GM12875 (cell line): ENCODE data around the gene PPM1J.

Experiments
- H3K4me3 ChIP-seq: one replicate; pipeline ENCODE4 v1.5.1; 2011; ENCODE audit warnings: low read depth, low read length, control low read depth
- TF ChIP-seq, protein P1 (sequence below): IDR thresholded peaks from 2 replicates; pipeline ENCODE4 v1.5.1; 2011; ENCODE audit warnings: low read depth, mild to moderate bottlenecking, control low read depth, inconsistent platforms, low read length, moderate library complexity, borderline replicate concordance; ENCODE audit not compliant: insufficient read depth

Gene PPM1J

DNA sequence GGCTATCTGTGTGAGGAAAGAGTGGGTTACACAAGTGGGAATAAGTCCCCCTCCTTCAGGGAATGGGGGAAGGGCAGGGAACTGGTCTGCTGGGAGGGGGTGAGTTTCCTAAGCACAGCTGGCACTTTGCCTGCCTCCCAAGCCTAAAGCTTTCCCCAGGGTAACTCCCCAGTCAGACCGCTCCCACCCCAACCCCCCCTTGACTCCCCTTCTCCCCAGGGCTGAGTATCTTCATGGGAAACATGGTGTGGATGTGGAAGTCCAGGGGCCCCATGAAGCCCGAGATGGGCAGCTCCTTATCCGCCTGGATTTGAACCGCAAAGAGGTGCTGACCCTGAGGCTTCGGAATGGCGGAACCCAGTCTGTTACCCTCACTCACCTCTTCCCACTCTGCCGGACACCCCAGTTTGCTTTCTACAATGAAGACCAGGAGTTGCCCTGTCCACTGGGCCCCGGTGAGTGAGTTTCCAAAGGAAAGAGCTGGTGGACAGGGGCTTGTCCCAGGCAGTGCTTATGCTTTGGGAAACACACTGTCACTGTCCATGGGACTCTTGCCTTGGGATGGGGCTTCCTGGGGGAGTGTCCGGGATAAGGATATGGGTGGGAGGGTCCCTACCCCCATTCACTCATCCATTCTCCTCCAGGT, 25.8 kb downstream of the PPM1J start:
- no peak overlapping the region for H3K4me3 ChIP-seq
- TF ChIP-seq, protein P1, sequence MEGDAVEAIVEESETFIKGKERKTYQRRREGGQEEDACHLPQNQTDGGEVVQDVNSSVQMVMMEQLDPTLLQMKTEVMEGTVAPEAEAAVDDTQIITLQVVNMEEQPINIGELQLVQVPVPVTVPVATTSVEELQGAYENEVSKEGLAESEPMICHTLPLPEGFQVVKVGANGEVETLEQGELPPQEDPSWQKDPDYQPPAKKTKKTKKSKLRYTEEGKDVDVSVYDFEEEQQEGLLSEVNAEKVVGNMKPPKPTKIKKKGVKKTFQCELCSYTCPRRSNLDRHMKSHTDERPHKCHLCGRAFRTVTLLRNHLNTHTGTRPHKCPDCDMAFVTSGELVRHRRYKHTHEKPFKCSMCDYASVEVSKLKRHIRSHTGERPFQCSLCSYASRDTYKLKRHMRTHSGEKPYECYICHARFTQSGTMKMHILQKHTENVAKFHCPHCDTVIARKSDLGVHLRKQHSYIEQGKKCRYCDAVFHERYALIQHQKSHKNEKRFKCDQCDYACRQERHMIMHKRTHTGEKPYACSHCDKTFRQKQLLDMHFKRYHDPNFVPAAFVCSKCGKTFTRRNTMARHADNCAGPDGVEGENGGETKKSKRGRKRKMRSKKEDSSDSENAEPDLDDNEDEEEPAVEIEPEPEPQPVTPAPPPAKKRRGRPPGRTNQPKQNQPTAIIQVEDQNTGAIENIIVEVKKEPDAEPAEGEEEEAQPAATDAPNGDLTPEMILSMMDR, result no peak

DNA sequence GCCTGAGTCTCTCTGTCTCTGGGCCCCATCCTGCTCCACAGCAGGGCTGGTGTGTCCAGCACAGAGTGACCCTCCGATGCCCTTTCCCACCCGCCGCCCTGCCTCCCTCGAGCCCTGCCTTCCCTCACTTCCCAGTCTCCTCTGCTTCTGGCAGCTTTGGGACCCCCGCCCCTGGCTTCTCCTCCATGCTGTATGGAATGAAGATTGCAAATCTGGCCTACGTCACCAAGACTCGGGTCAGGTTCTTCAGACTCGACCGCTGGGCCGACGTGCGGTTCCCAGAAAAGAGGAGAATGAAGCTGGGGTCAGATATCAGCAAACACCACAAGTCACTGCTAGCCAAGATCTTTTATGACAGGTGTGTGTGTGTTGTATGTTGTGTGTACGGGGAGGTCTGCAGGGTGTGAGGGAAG, 26.3 kb downstream of the PPM1J start:
- TF ChIP-seq, protein P1, result no peak
- H3K4me3 ChIP-seq, result no peak overlapping the region

DNA sequence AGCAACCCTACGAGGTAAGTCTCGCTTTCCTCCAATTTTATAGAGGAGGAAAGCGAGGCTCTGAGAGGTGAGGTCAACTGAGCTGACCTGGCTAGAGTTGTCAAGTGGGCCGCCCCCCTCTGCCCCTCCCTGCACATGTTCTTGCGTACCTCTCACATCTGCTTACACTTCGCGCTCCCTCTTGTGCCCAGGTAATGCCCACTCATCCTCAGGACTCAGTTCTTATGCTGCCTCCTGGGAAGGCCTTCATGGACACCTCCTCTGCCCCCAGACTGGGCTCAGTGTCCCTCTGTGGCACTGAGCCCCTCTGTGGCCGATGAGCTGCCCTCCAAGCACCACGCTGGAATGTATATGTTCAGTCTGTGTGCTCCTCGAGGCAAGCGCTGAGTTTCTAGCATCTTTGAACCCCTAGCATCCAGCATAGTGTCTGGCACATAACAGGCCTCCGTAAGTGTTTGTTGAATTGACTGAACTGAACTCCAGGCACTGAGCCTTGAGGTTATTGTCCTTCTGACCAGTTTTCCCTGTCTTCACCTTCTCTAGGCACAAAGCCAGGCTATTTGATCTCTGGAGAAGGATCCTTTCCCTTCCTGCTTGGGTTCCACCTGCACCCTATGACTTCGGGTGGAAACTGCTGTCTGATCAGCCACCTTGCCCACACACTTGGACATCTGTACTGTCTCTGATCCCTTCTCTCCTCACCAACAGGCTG, 27.2 kb downstream of the PPM1J start:
- H3K4me3 ChIP-seq, result no peak overlapping the region
- TF ChIP-seq, protein P1, result no peak

DNA sequence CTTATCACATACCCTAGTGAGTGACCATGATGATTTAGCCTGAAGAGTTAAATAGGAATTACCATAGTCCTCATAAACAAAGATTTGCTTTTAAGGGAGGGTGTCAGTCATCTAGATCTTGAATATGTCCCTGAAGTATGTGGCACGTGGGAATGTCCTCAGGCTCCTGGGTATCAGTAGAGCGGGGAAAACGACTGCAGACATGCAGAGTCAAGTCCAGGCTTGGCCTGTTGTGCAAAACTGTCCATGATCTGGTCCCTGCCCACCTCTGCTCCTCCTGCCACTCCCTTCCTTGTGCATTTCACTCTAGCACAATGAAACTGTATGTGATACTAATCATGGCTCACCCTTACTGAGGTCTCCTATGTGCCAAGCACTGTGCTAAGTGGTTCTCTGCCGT, 27.8 kb downstream of the PPM1J start:
- TF ChIP-seq, protein P1, result no peak
- H3K4me3 ChIP-seq, result no peak overlapping the region

DNA sequence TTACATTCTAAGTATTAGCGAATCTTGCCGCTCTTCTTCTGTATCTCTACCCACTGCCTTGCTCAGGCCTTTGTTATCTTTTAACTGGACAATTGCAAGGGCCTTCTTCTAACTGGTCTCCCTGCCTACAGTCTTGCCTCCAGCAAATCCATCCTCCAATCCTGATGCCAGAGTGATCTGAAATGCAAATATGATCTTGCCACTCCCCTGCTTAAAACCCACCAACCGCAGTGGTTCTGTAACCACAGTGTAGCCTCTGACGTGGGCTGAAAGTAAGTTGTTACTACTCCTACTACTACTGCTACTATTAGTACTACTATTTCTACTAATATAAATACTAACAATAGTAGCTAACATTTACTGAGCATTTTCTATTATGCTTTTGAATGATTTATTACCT, 28.3 kb downstream of the PPM1J start:
- TF ChIP-seq, protein P1, result no peak
- no peak overlapping the region for H3K4me3 ChIP-seq

DNA sequence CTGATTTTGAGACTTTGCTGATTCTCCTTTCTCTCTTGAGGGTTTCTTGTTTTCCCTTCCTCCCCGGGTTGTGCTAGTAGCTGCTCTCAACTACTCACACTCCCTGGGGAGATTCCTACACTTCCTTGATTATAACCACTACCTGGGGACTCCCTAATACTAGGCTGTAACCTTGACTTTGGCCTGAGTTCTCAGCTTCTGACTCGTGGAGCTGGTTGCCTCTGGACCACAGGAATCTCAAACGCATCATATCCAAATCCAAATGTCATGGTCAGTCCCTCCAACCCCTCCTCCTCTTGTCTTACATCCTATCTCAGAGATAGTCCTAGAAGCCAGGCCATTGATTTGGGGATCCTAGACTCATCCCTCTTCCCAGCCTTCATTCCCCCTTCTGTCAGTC, 28.7 kb downstream of the PPM1J start:
- no peak overlapping the region for H3K4me3 ChIP-seq
- TF ChIP-seq, protein P1, result no peak

DNA sequence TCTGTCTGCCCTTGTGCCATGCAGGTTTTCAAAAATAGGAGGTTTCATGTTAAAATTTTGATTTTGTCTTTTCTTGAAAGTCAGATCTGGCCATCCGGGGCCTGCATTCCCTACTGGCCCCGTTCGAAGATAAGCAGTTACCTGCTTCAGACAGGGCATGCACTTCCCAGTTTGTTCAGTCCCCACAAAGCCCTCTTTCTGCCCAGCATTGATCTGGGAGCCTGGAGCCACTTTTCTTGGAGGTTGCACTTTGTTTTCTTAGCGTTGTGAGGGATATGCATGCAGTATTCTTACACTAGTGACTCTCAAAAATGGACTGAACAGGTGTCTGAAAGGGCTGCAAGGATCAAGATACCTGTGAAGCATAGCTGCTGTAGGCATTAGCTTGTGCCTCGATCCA, 29.2 kb downstream of the PPM1J start:
- TF ChIP-seq, protein P1, result no peak
- no peak overlapping the region for H3K4me3 ChIP-seq
